Hair follicle dermal papilla cell (primary cell): Measurements from ENCODE around the gene PKNOX2. TPM values are rescaled to one million over a fixed set of nuclear protein-coding genes. Genes with fewer than 3 reads are reported as not detected.

Experiments used
- small RNA-seq: library from RNA; depleted of rRNA; stranded (forward); fragments of <200 nt; gene quantifications from one replicate; pipeline ENCODE3, GENCODE V24; 2012
- total RNA-seq: library from RNA; depleted of rRNA; stranded (reverse); fragments of >200 nt; gene quantifications from 2 replicates; pipeline ENCODE4 v1.2.3, GENCODE V29; 2012

The PKNOX2 gene, protein sequence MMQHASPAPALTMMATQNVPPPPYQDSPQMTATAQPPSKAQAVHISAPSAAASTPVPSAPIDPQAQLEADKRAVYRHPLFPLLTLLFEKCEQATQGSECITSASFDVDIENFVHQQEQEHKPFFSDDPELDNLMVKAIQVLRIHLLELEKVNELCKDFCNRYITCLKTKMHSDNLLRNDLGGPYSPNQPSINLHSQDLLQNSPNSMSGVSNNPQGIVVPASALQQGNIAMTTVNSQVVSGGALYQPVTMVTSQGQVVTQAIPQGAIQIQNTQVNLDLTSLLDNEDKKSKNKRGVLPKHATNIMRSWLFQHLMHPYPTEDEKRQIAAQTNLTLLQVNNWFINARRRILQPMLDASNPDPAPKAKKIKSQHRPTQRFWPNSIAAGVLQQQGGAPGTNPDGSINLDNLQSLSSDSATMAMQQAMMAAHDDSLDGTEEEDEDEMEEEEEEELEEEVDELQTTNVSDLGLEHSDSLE
- total RNA-seq: 0.16 TPM in 1 of 2 replicates, not detected in the other

DNA sequence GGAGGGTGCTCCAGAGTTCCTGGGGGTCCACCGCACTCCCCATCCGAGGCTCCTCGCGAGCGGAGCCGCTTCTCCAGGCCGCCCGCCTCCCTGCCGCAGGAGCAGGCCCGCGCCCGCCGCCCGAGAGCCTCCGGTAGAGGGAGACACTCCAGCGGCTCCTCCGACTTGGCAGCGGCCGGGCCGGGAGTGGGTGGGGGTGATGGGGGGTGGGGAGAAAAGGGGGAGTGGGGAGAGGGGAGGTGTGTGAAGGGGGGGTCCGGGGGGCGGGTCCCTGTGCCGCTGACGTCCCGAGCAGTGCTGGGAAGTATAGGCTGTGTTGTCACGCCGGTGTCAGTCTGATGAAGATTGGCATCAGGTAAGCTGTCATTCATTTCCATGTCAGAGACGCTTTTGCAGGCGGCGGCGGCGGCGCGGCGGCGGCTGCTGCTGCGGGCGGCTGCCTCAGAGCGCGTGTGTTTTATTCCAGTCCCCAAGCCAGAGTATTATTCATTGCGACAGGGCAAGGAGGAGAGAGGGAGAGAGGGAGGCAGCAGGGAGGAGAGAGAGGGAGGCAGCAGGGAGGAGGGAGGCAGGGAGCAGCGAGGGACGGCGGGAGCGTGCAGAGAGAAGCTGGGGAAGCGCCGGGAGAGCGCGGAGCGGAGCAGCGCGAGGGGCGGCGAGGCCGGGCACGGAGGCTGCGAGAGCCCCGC is at the start of gene PKNOX2:
Gene PKNOX2 (plus strand): TSS at position 330 of the 689 bp plus-strand sequence. CDS start 186,555 bp downstream, outside the sequence.

Small RNAs within 50 kb of the gene (small RNA-seq; reads per million reads assigned to genes)
- gene RNU6-321P: not detected

Other genes with a start within 250 kb of the PKNOX2 start
- not detected in 2 replicates for gene HEPN1, start 245.5 kb upstream of the PKNOX2 start, total RNA-seq
- gene HEPACAM, start 228.7 kb upstream of the PKNOX2 start, total RNA-seq: not detected in 2 replicates
- 1.6 TPM in 2 replicates for gene CCDC15, start 210.5 kb upstream of the PKNOX2 start, total RNA-seq
- gene SLC37A2, start 101.4 kb upstream of the PKNOX2 start, total RNA-seq: 0.49 and 0.81 TPM in 2 replicates
- 16.9 and 18.3 TPM in 2 replicates for gene TMEM218, start 53.1 kb upstream of the PKNOX2 start, total RNA-seq